GM20000 (cell line): ENCODE data around the gene M1AP.

Experiments used
- DNase-seq: peaks from one replicate; pipeline ENCODE4 v3.0.0; 2012; ENCODE audit warnings: low spot score
- TF ChIP-seq, protein P1 (sequence below): IDR thresholded peaks from 2 replicates; pipeline ENCODE4 v1.5.1; 2012; ENCODE audit warnings: mild to moderate bottlenecking, control low read depth; ENCODE audit errors: extremely low read depth, missing control alignments

The M1AP gene

DNA sequence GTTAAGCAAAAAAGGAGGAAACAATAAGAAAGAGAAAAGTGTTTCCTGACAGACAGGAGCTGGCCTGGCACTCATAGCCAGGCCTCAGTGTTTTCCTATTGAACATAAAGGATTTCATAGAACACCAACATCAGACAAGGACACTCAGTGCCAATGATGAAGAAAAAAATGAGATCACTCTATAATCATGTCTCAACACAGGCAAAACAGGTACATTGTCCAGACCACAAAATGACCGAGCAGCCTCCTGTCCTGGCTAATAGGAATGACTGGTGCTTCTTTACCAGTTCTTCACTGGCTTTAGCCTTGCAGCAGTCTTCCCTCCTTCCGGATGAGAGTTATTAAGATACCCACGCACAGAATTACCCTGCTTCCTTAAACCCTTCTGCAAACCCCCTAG is 41.5 kb upstream of the M1AP start:
- DNase-seq, result no peak
- TF ChIP-seq, protein P1, sequence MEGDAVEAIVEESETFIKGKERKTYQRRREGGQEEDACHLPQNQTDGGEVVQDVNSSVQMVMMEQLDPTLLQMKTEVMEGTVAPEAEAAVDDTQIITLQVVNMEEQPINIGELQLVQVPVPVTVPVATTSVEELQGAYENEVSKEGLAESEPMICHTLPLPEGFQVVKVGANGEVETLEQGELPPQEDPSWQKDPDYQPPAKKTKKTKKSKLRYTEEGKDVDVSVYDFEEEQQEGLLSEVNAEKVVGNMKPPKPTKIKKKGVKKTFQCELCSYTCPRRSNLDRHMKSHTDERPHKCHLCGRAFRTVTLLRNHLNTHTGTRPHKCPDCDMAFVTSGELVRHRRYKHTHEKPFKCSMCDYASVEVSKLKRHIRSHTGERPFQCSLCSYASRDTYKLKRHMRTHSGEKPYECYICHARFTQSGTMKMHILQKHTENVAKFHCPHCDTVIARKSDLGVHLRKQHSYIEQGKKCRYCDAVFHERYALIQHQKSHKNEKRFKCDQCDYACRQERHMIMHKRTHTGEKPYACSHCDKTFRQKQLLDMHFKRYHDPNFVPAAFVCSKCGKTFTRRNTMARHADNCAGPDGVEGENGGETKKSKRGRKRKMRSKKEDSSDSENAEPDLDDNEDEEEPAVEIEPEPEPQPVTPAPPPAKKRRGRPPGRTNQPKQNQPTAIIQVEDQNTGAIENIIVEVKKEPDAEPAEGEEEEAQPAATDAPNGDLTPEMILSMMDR, result no peak

DNA sequence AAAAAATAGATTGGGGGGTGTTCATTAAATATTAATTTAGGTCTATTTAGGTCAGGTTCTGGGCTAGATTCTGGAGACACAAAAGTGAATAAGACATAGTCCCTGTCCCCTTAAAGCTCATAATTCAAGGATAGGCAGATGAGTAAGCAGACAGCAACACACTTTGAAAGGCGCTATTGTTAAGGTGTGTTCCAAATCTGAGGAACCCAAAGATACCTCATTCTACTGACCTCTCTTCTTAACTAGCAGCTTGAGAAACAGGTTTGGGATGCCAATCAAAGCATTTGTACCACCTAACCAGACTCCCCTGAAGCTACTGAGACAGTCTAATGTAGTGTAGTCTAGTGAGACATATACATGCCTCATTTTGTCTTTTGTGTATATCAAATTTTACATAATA is 40.8 kb upstream of the M1AP start:
- TF ChIP-seq, protein P1, result no peak

DNA sequence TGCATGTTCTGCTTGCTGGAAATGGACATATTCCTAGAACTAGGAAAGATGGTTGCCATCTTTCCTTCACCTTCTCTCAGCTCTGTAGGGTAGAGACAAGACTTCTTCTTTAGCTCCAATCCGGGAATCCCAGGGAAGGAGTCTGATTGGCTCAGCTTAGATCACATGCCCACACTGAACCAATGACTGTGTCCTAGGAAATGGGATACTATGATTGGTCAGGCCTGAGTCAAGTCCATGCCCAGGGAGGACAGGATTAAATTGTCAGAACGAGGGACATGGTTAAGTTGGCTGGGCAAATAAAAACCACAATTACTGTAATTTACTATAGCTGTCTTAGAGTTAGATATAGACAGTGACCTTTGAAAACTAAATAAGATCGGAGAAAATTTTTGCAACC is 37.3 kb upstream of the M1AP start:
- no peak for DNase-seq

More for the DNA sequence above, 40.8 kb upstream of the M1AP start:
- no peak for DNase-seq

DNA sequence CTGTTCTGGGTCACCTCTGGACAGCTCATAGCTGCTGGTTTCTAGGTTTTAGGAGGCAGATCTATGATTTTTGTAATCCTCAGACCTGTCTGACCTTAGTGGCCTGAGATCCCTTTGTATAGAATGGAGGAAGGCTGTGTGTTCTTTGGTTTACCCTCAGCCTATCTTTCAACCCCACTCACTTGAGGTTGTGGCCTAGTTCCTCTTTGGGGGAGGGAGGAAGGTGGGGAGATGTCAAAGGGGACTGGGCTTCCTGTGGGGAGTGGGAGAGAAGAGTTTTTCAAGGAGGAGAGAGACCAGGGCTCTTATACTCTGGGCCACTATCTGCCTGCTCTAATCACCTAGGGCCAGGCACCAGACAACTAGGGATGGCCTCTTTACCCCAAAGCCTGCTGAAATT is 34.4 kb upstream of the M1AP start:
- TF ChIP-seq, protein P1, result no peak
- DNase-seq, result no peak

More for the DNA sequence above, 37.3 kb upstream of the M1AP start:
- TF ChIP-seq, protein P1, result no peak

DNA sequence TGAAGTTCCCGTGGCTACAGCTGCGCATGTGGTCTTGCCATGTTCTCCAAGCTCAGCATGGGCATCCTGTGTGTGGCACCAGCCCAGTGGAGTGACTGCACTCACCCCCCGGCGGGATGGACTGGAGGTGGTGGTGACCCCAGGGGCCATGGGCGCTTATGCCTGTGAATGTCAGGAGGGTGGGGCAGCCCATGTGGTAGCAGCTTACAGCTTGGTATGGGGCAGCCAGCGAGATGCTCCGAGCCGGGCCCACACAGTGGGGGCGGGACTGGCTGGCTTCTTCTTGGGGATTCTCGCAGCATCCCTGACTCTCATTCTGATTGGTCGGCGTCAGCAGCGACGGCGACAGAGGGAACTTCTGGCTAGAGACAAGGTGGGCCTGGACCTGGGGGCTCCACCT is 31.5 kb upstream of the M1AP start:
- TF ChIP-seq, protein P1, result no peak
- DNase-seq, result no peak

DNA sequence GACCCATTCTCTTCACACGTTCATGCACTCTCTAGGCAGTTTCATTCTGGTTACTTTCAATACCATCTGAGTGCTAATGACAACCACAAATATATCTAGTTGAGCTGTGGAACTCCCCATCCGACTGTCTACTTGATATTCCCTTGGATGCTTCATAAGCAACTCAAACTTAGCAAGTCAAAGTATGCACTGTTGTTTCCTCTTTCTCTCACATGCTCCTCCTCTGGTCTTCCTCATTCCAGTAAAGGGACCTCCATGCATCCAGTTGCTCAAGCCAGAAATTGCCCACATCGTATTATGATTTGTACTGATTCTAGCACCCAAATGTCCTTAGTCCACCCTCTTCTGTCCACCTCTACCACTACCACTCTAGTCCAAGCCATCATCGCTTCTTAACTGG is 28.2 kb upstream of the M1AP start:
- TF ChIP-seq, protein P1, result no peak
- no peak for DNase-seq

DNA sequence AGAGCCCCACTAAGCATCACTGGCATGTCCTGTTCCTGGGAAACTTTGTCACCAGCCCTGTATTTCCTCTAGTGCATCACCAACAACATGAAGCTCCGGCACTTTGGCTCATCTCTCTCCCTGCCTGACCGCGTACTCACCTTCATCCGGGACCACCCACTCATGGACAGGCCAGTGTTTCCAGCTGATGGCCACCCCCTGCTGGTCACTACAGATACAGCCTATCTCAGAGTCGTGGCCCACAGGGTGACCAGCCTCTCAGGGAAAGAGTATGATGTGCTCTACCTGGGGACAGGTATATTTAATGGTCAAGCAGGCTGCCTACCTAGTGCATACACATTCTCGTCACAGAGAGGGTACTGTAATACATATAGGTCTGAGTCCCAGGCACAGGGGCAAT is 27.0 kb upstream of the M1AP start:
- DNase-seq, result no peak
- TF ChIP-seq, protein P1, result no peak
